Naive thymus-derived CD4-positive, alpha-beta T cell (primary cell): ENCODE data around the gene FTCDNL1. TPM values are rescaled to one million over a fixed set of nuclear protein-coding genes. Genes with fewer than 3 reads are reported as not detected.

Source experiments
- ATAC-seq: fragments of 150-1000 bp; cut with Tn5 transposase; 2 replicates; pipeline ENCODE4 v1.10.0; 2021; ENCODE audit warnings: mild to moderate bottlenecking, moderate library complexity
- CTCF ChIA-PET: fragments of 350-600 bp; sonication (Branson Sonifier 250); formaldehyde crosslinking; loops from one replicate; lab custom pipeline; 2021; ENCODE audit warnings: antibody characterized with exemption; lab: Charles Lee
- POLR2A ChIA-PET: fragments of 350-600 bp; sonication (Branson Sonifier 250); formaldehyde crosslinking; loops from one replicate; lab custom pipeline; 2021; ENCODE audit warnings: antibody characterized with exemption, inconsistent platforms; lab: Charles Lee
- DNase-seq, 9 donors: peaks; one replicate each; pipeline versions ENCODE4 v3.0.0 to v3.0.0-alpha.2; 2020 to 2022; ENCODE audit warnings: mixed read lengths in 1 of 9
- H3K27ac ChIP-seq: one replicate; pipeline ENCODE4 v1.7.0; 2013; ENCODE audit warnings: mild to moderate bottlenecking, low read depth, low read length, moderate library complexity
- H3K27me3 ChIP-seq, 2 donors: one replicate each; pipeline ENCODE4 v1.7.0; 2013; ENCODE audit warnings: low read length in 2 of 2, mild to moderate bottlenecking in 2 of 2, moderate library complexity in 2 of 2; ENCODE audit not compliant: control insufficient read depth in 2 of 2, insufficient read depth in 2 of 2
- H3K36me3 ChIP-seq, 3 experiments: 1 replicate in 2 of 3; 2 replicates in 1 of 3; pipeline ENCODE4 v1.7.0; 2013; ENCODE audit warnings: low read length in 3 of 3, mild to moderate bottlenecking in 3 of 3, moderate library complexity in 1 of 3; ENCODE audit not compliant: insufficient read depth in 3 of 3, control insufficient read depth in 2 of 3
- H3K4me1 ChIP-seq, 2 donors: one replicate each; pipeline ENCODE4 v1.7.0; 2013; ENCODE audit warnings: low read length in 2 of 2, mild to moderate bottlenecking in 2 of 2, moderate library complexity in 1 of 2; ENCODE audit not compliant: control insufficient read depth in 2 of 2, insufficient read depth in 2 of 2
- H3K4me3 ChIP-seq: 2 replicates; pipeline ENCODE4 v1.7.0; 2013; ENCODE audit warnings: mild to moderate bottlenecking, low read length
- H3K9me3 ChIP-seq, 3 experiments: 1 replicate in 2 of 3; 2 replicates in 1 of 3; pipeline ENCODE4 v1.7.0; 2013; ENCODE audit warnings: low read length in 3 of 3; ENCODE audit not compliant: control insufficient read depth in 2 of 3
- H3K27ac Mint-ChIP-seq, 9 donors: one replicate each; pipeline ENCODE4 v1.8.0; 2020 to 2022; ENCODE audit warnings: mixed read lengths in 9 of 9, mild to moderate bottlenecking in 8 of 9, moderate library complexity in 5 of 9, inconsistent platforms in 2 of 9
- H3K27me3 Mint-ChIP-seq, 5 donors: one replicate each; pipeline ENCODE4 v1.8.0; 2021 to 2022; ENCODE audit warnings: mixed read lengths in 5 of 5, mild to moderate bottlenecking in 1 of 5
- H3K36me3 Mint-ChIP-seq, 5 donors: one replicate each; pipeline ENCODE4 v1.8.0; 2020 to 2022; ENCODE audit warnings: mixed read lengths in 5 of 5, mild to moderate bottlenecking in 3 of 5, inconsistent platforms in 1 of 5
- H3K4me1 Mint-ChIP-seq, 7 donors: one replicate each; pipeline ENCODE4 v1.8.0; 2020 to 2022; ENCODE audit warnings: mixed read lengths in 7 of 7, mild to moderate bottlenecking in 3 of 7, inconsistent platforms in 1 of 7
- H3K4me3 Mint-ChIP-seq, 10 donors: one replicate each; pipeline ENCODE4 v1.8.0; 2020 to 2022; ENCODE audit warnings: mild to moderate bottlenecking in 10 of 10, mixed read lengths in 10 of 10, moderate library complexity in 6 of 10, inconsistent platforms in 2 of 10
- H3K9me3 Mint-ChIP-seq, 11 donors: one replicate each; pipeline ENCODE4 v1.8.0; 2020 to 2022; ENCODE audit warnings: mixed read lengths in 11 of 11, mild to moderate bottlenecking in 4 of 11, inconsistent platforms in 1 of 11, moderate library complexity in 1 of 11
- intact Hi-C, 2 donors: fragments of 100-400 bp; cut with micrococcal nuclease; formaldehyde crosslinking; loops; one replicate each; pipeline ENCODE4 v1.15.1; 2023
- polyA plus RNA-seq, 2 donors: library from polyadenylated mRNA; unstranded; fragments of 300-500 nt; fragmentation: Illumina TruSeq; gene quantifications; one replicate each; pipeline ENCODE4 v1.2.3, GENCODE V29; 2021
- total RNA-seq, 6 experiments: library from RNA in 5 of 6; stranded (reverse) in 5 of 6; gene quantifications; 1 replicate in 5 of 6; 2 replicates in 1 of 6; pipeline ENCODE4 v1.2.3 and lab custom pipeline; 2021 to 2026

Gene FTCDNL1
- total RNA-seq = 1 to 10 TPM; 1.2 to 3.7 (median 2.6) TPM
- polyA plus RNA-seq = 1 to 10 TPM in 1 of 2 donors, under 1 TPM in 1; 0.60 to 1.9 TPM
- 3.6 reads per million, percentile 19 among the genes with 10 or more reads in this experiment for total RNA-seq (lab: John Stamatoyannopoulos, UW)

- Mint-ChIP-seq H3K27me3 (peaks cover 0 to 20% (median 0%) of the 10 kb centered on the region in 5 donors), H3K27ac (peak within 1 kb of the TSS; percentile 80 to 96 (median 89)), H3K4me3 (peak within 1 kb of the TSS; percentile 90 to 100 (median 94)), H3K4me1 (peaks cover 0 to 10% (median 6%) of the 10 kb centered on the region in 7 donors), H3K36me3 (peaks cover 0 to 3% (median 0%) of the 10 kb centered on the region in 5 donors), H3K9me3 (no peaks in the 10 kb centered on the region)
- intact Hi-C loops = loop anchor here (1.0 to 10.0 kb wide), 7 partner anchors 10 to 674 kb away; partner anchors contain the start of genes C2orf69 (in 2 of the 2), MAIP1 (in 1 of the 2), SGO2 (in 1 of the 2) and TYW5 (in 1 of the 2)
- ATAC-seq = peak; percentile 96
- peak; percentile 46 to 77 (median 65) for DNase-seq
- ChIA-PET POLR2A (no interaction called here), CTCF (no interaction called here)
- H3K4me3 ChIP-seq = peak within 1 kb of the TSS; percentile 75
- no peaks in the 10 kb centered on the region for H3K36me3 ChIP-seq
- H3K4me1 ChIP-seq = no peaks in the 10 kb centered on the region
- no peaks in the 10 kb centered on the region for H3K9me3 ChIP-seq
- H3K27ac ChIP-seq = peak within 1 kb of the TSS; percentile 44
- no peaks in the 10 kb centered on the region for H3K27me3 ChIP-seq
These were observed at the start of gene FTCDNL1 for GRCh38 chr2:199850718-199851500. TSS of gene FTCDNL1 (minus strand) at chr2:199851192. CDS start at chr2:199848962, 2,230 bp downstream.

GRCh38 chr2:199896617-199897016 lies 45.6 kb upstream of the FTCDNL1 start:
- no peak overlapping the region for H3K27ac ChIP-seq
- Mint-ChIP-seq H3K9me3 (peaks cover 0 to 2% (median 0%) of the 10 kb centered on the region in 11 donors), H3K27me3 (peaks cover 0 to 33% (median 0%) of the 10 kb centered on the region in 5 donors), H3K4me3 (no peak overlapping the region), H3K36me3 (no peaks in the 10 kb centered on the region), H3K27ac (no peak overlapping the region), H3K4me1 (no peaks in the 10 kb centered on the region)
- POLR2A ChIA-PET = no interaction called here
- no peaks in the 10 kb centered on the region for H3K27me3 ChIP-seq
- H3K4me3 ChIP-seq = no peak overlapping the region
- H3K4me1 ChIP-seq = no peaks in the 10 kb centered on the region
- ATAC-seq (no peak), DNase-seq (no peak)
- CTCF ChIA-PET = interaction anchor here (1.0 kb wide), 1 partner anchor 29 kb away, joined by 3 read pairs; no protein-coding TSS in a partner anchor
- no peaks in the 10 kb centered on the region for H3K9me3 ChIP-seq
- H3K36me3 ChIP-seq = no peaks in the 10 kb centered on the region
- intact Hi-C loops = no loop called here

- Histone ChIP-seq H3K27ac (no peak overlapping the region), H3K36me3 (no peaks in the 10 kb centered on the region), H3K4me1 (no peaks in the 10 kb centered on the region), H3K9me3 (no peaks in the 10 kb centered on the region), H3K27me3 (no peaks in the 10 kb centered on the region), H3K4me3 (no peak overlapping the region)
- Mint-ChIP-seq H3K9me3 (peaks cover 0 to 2% (median 0%) of the 10 kb centered on the region in 11 donors), H3K4me3 (no peak overlapping the region), H3K27me3 (peaks cover 0 to 35% (median 3%) of the 10 kb centered on the region in 5 donors), H3K27ac (no peak overlapping the region), H3K4me1 (no peaks in the 10 kb centered on the region), H3K36me3 (no peaks in the 10 kb centered on the region)
- no peak for DNase-seq
- intact Hi-C loops = no loop called here
- CTCF ChIA-PET = no interaction called here
- POLR2A ChIA-PET = no interaction called here
- no peak for ATAC-seq
These were observed 44.4 kb upstream of the FTCDNL1 start for GRCh38 chr2:199895406-199895805.

GRCh38 chr2:199883474-199884212 lies 32.7 kb upstream of the FTCDNL1 start:
- Mint-ChIP-seq H3K27ac (no peak overlapping the region), H3K27me3 (peaks cover 10 to 24% (median 20%) of the 10 kb centered on the region in 5 donors), H3K4me3 (no peak overlapping the region), H3K4me1 (peaks cover 0 to 2% (median 0%) of the 10 kb centered on the region in 7 donors), H3K9me3 (peaks cover 0 to 3% (median 0%) of the 10 kb centered on the region in 11 donors), H3K36me3 (peaks cover 0 to 4% (median 0%) of the 10 kb centered on the region in 5 donors)
- ChIA-PET POLR2A (no interaction called here), CTCF (no interaction called here)
- Histone ChIP-seq H3K4me1 (no peaks in the 10 kb centered on the region), H3K9me3 (no peaks in the 10 kb centered on the region), H3K4me3 (no peak overlapping the region), H3K36me3 (no peaks in the 10 kb centered on the region), H3K27me3 (no peaks in the 10 kb centered on the region), H3K27ac (no peak overlapping the region)
- ATAC-seq (no peak), DNase-seq (no peak)
- intact Hi-C loops = no loop called here

- Histone ChIP-seq H3K4me1 (no peaks in the 10 kb centered on the region), H3K36me3 (no peaks in the 10 kb centered on the region), H3K27ac (no peak overlapping the region), H3K9me3 (no peaks in the 10 kb centered on the region), H3K4me3 (no peak overlapping the region), H3K27me3 (no peaks in the 10 kb centered on the region)
- Mint-ChIP-seq H3K27ac (no peak overlapping the region), H3K9me3 (peaks cover 0 to 4% (median 0%) of the 10 kb centered on the region in 11 donors), H3K27me3 (peaks cover 7 to 24% (median 20%) of the 10 kb centered on the region in 5 donors), H3K4me1 (peaks cover 0 to 2% (median 0%) of the 10 kb centered on the region in 7 donors), H3K36me3 (peaks cover 0 to 4% (median 0%) of the 10 kb centered on the region in 5 donors), H3K4me3 (no peak overlapping the region)
- DNase-seq = no peak
- ChIA-PET POLR2A (no interaction called here), CTCF (no interaction called here)
- intact Hi-C loops = no loop called here
- no peak for ATAC-seq
These were observed 31.7 kb upstream of the FTCDNL1 start for GRCh38 chr2:199882667-199883066.

- no peaks in the 10 kb centered on the region for H3K36me3 ChIP-seq
- intact Hi-C loops = no loop called here
- Mint-ChIP-seq H3K9me3 (peaks cover 0 to 21% (median 15%) of the 10 kb centered on the region in 11 donors), H3K4me1 (no peaks in the 10 kb centered on the region), H3K27me3 (peaks cover 8 to 30% (median 18%) of the 10 kb centered on the region in 5 donors), H3K27ac (no peak overlapping the region), H3K4me3 (no peak overlapping the region), H3K36me3 (peaks cover 2 to 15% (median 7%) of the 10 kb centered on the region in 5 donors)
- no peak overlapping the region for H3K27ac ChIP-seq
- DNase-seq (no peak), ATAC-seq (no peak)
- no peak overlapping the region for H3K4me3 ChIP-seq
- no peaks in the 10 kb centered on the region for H3K4me1 ChIP-seq
- ChIA-PET CTCF (no interaction called here), POLR2A (no interaction called here)
- H3K9me3 ChIP-seq = peaks cover 0 to 5% (median 0%) of the 10 kb centered on the region in 3 experiments
- H3K27me3 ChIP-seq = no peaks in the 10 kb centered on the region
These were observed 24.4 kb upstream of the FTCDNL1 start for GRCh38 chr2:199875400-199875799.
